ENCODE data around the gene MCC. TPM values are rescaled to one million over a fixed set of nuclear protein-coding genes. Genes with fewer than 3 reads are reported as not detected.

Gene MCC
- total RNA-seq, 1 experiment from 2014 or later: 0.41 TPM

DNA sequence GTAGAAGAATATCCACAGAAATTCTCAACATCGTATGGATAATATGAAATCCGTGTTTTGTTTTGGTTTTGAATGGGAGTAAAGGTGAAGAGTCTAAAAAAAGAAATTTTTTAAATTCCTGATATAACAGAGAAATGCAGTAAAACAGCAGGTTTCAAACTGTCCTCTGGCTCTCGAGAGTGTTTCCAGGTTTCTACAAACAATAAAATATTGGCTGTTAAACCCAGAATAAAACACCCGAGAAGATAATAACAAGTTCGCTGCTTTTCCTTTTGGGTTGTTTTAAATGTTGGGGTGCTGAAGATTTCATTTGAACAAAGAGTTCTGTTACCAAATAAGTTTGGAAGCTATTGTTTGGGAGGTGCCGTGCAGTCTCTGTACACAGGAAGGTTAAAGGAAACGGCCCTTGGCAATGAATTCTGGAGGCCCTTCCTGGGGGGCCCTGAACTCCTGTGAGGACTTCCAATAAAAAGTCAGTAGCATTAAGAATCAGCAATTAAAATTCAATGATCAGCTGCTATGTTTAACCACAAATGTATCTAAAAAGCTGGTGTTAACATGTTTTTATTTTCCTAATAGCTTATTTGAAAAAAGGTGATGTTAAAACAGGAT is 269.2 kb downstream of the MCC start:
- Histone ChIP-seq H3K27me3 (ENCODE audit: control insufficient read depth, insufficient read depth, low read length) (no peaks in the 10 kb centered on the region), H3K4me1 (ENCODE audit: control insufficient read depth, insufficient read depth, low read length) (no peaks in the 10 kb centered on the region; the same call in 1 of the 2 replicates), H3K4me3 (ENCODE audit: low read depth in 2 of 2, low read length in 2 of 2) (no peak overlapping the region), H3K27ac (ENCODE audit: low read length) (no peak overlapping the region), H3K9me3 (ENCODE audit: control insufficient read depth, insufficient read depth, low read depth, low read length) (no peaks in the 10 kb centered on the region), H3K36me3 (ENCODE audit: control insufficient read depth, insufficient read depth, low read length) (no peaks in the 10 kb centered on the region)
- no TSS peak for BruUV-seq (replicated peaks)
- ChIA-PET CTCF (no interaction called here), POLR2A (no interaction called here)
- in situ Hi-C loops (cut with HindIII; ENCODE audit: low pct_unique_long_range_greater_than_20kb, low sequenced_read_pairs): no loop called here
- no peak for TF ChIP-seq REST (IDR thresholded peaks at IDR 0.05; ENCODE audit: insufficient read depth in 1 of 2, low read depth in 2 of 2, low read length in 1 of 2)
- no peak for TF ChIP-seq SIN3A (IDR thresholded peaks at IDR 0.05; ENCODE audit: borderline replicate concordance, insufficient read depth, low read depth, low read length)
- TF ChIP-seq CTCF (IDR thresholded peaks at IDR 0.05): no peak
- TF ChIP-seq POLR2AphosphoS5 (IDR thresholded peaks at IDR 0.05; ENCODE audit: low read depth, low read length): no peak
- no peak for TF ChIP-seq TCF7L2 (IDR thresholded peaks at IDR 0.05; ENCODE audit: low read depth, low read length)
- ATAC-seq: no peak
- DNase-seq (ENCODE audit: low read depth, low spot score): no peak
- intact Hi-C loops (cut with micrococcal nuclease; ENCODE audit: unreplicated experiment): no loop called here

- H3K4me3 ChIP-seq (ENCODE audit: low read depth in 2 of 2, low read length in 2 of 2): no peak overlapping the region
- ATAC-seq (no peak), DNase-seq (ENCODE audit: low read depth, low spot score) (no peak)
- H3K4me1 ChIP-seq (ENCODE audit: control insufficient read depth, insufficient read depth, low read length): no peaks in the 10 kb centered on the region; the same call in 1 of the 2 replicates
- H3K27me3 ChIP-seq (ENCODE audit: control insufficient read depth, insufficient read depth, low read length): no peaks in the 10 kb centered on the region
- no peak overlapping the region for H3K27ac ChIP-seq (ENCODE audit: low read length)
- ChIA-PET POLR2A (no interaction called here), CTCF (interaction anchor here (0.6 kb wide), 1 partner anchor 125 kb away, joined by 3 read pairs; no protein-coding TSS in a partner anchor)
- intact Hi-C loops (cut with micrococcal nuclease; ENCODE audit: unreplicated experiment) (no loop called here), in situ Hi-C loops (cut with HindIII; ENCODE audit: low pct_unique_long_range_greater_than_20kb, low sequenced_read_pairs) (no loop called here)
- TF ChIP-seq POLR2AphosphoS5 (IDR thresholded peaks at IDR 0.05; ENCODE audit: low read depth, low read length) (no peak), TCF7L2 (IDR thresholded peaks at IDR 0.05; ENCODE audit: low read depth, low read length) (no peak), CTCF (IDR thresholded peaks at IDR 0.05) (no peak), SIN3A (IDR thresholded peaks at IDR 0.05; ENCODE audit: borderline replicate concordance, insufficient read depth, low read depth, low read length) (no peak), REST (IDR thresholded peaks at IDR 0.05; ENCODE audit: insufficient read depth in 1 of 2, low read depth in 2 of 2, low read length in 1 of 2) (no peak)
- no TSS peak for BruUV-seq (replicated peaks)
- H3K9me3 ChIP-seq (ENCODE audit: control insufficient read depth, insufficient read depth, low read depth, low read length): no peaks in the 10 kb centered on the region
- no peaks in the 10 kb centered on the region for H3K36me3 ChIP-seq (ENCODE audit: control insufficient read depth, insufficient read depth, low read length)
Observed at GRCh38 chr5:113218200-113218599, 270.1 kb downstream of the MCC start.

All from Panc1 (cell line).